SK-N-MC (cell line): ENCODE results near the gene ENO2.

Source experiments
- EZH2 ChIP-seq: fragments of 200-600 bp; sonication (generic); IDR thresholded peaks from one replicate; pipeline ENCODE4 v1.6.1; 2017; ENCODE audit warnings: antibody characterized with exemption
- POLR2AphosphoS5 ChIP-seq: IDR thresholded peaks from 2 replicates; pipeline ENCODE4 v1.6.1; 2012; ENCODE audit warnings: mild to moderate bottlenecking, low read depth, low read length, borderline replicate concordance

GRCh38 chr12:6891646-6892001 is 22.8 kb upstream of the ENO2 start:
- TF ChIP-seq EZH2 (no peak), POLR2AphosphoS5 (no peak)
